Measurements from ENCODE around the gene ITGB2. TPM values are rescaled to one million over a fixed set of nuclear protein-coding genes. Genes with fewer than 3 reads are reported as not detected.
A peak's percentile ranks its signal among the peaks of the same experiment; 100 is the strongest.

The ITGB2 gene
- polyA plus RNA-seq, 1 of the 3 experiments (the other 2 are of a cell fraction): 0.77 TPM

DNA sequence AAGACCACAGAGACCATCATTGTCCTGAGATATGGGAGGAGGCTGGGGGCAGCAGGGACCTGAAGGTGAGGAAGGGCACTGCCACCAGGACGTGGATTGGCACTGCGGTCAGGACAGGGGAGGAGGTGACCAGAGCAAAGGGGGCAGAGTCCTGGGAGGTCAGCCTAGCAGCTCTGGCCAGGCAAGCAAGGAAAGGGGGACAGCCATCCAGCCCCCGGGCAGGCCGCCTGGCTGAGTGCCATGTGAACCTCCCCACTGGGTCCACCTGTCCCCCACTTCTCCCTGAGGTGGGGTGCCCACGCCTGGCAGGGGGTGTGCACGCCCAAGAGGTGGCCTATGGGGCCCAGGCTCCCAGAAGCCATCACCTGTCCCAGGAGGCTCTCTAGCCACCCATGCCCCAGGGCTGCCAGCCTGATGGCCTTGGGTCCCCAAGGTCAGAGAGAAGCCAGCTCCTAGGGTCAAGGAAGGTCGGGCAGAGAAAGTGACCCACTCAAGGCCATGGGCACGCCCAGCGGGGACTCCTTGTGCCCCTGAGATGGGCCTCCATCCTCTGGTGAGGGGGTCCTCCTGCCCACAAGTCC, 29.6 kb downstream of the ITGB2 start (continued):
- TF ChIP-seq IRF3 (IDR thresholded peaks at IDR 0.05; ENCODE audit: low read depth, low read length): no peak
- TF ChIP-seq EP300 (IDR thresholded peaks at IDR 0.05; ENCODE audit: borderline replicate concordance in 1 of 2, low read depth in 1 of 2, low read length in 1 of 2): no peak

DNA sequence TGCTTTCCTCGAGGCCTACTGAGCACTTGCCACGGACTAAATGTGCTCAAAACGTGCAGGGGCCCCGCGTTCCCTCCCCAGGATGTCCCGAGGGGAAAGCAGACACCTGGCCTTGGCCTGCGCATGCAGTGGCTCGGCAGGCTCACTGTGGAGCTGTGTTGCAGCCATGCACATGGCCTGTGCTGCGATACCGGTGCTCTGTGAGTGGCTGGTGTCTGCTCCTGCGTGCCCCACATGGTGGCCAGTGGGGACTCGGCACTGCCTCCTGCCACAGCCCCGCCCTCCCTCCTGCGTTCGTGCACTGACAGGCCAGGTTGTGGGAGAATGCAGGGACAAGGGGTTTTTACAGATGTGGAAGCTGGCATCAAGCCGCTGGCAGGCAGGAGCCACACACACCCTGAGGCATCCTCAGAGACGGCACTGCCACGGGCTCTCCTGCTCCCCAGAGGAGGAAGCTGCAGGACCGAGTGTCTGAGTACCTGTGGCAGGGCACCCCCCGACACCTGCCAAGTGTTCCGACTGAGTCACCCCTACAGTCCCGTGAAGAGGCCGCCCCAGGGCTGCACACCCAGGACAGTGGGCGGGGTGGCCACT, 30.3 kb downstream of the ITGB2 start:
- Histone ChIP-seq H3K79me2 (ENCODE audit: insufficient read depth) (no peaks in the 10 kb centered on the region), H3K27ac (ENCODE audit: low read depth in 2 of 2, low read length in 1 of 2) (no peak overlapping the region), H2AFZ (ENCODE audit: low read depth) (no peak overlapping the region), H3K9ac (no peak overlapping the region), H3K36me3 (replicated peaks in 1 of 2; ENCODE audit: control insufficient read depth in 1 of 2, insufficient read depth in 2 of 2, low read length in 1 of 2) (no peaks in the 10 kb centered on the region), H3K4me1 (ENCODE audit: control insufficient read depth in 1 of 2, insufficient read depth in 2 of 2, low read depth in 1 of 2, low read length in 1 of 2) (peaks cover 0 to 5% of the 10 kb centered on the region in 2 experiments; a peak in 1 of 4 replicates), H3K9me2 (no peaks in the 10 kb centered on the region), H3K4me3 (ENCODE audit: low read depth in 2 of 2, low read length in 1 of 2) (no peak overlapping the region), H3K27me3 (ENCODE audit: insufficient read depth) (peaks cover 5% of the 10 kb centered on the region; the same call in 1 of the 2 replicates), H4K20me1 (ENCODE audit: insufficient read depth) (no peaks in the 10 kb centered on the region), H3F3A (replicated peaks; ENCODE audit: insufficient read depth) (no peaks in the 10 kb centered on the region), H3K4me2 (no peak overlapping the region), H3K9me3 (no peaks in the 10 kb centered on the region)
- DNase-seq: peak; percentile 61
- POLR2A ChIA-PET: no interaction called here
- CTCF ChIA-PET: interaction anchor here (2.9 to 5.5 kb wide), 2 partner anchors 21 to 42 kb away, joined by 9 to 39 read pairs; no protein-coding TSS in a partner anchor
- 32% methylated on average over 14 of the region's 24 CpGs for WGBS (ENCODE audit: low lambda C conversion rate)
- TF ChIP-seq GATA2 (CRISPR knock-in tag; IDR thresholded peaks at IDR 0.05): no peak
- TF ChIP-seq FOXM1 (IDR thresholded peaks at IDR 0.05; ENCODE audit: low read depth): no peak
- TF ChIP-seq TAF1 (IDR thresholded peaks at IDR 0.05; ENCODE audit: borderline replicate concordance, low read depth, low read length): no peak
- TF ChIP-seq MXI1 (IDR thresholded peaks at IDR 0.05; ENCODE audit: low read depth, low read length): 0 out of 2 replicates have a peak, but pooled peaks have one; percentile 30

- Histone ChIP-seq H3K9ac (no peak overlapping the region), H3K9me3 (no peaks in the 10 kb centered on the region), H3K27ac (ENCODE audit: low read depth in 2 of 2, low read length in 1 of 2) (no peak overlapping the region), H3K4me3 (ENCODE audit: low read depth in 2 of 2, low read length in 1 of 2) (no peak overlapping the region), H3F3A (replicated peaks; ENCODE audit: insufficient read depth) (no peaks in the 10 kb centered on the region), H3K4me2 (no peak overlapping the region), H2AFZ (ENCODE audit: low read depth) (no peak overlapping the region), H3K79me2 (ENCODE audit: insufficient read depth) (no peaks in the 10 kb centered on the region), H3K9me2 (no peaks in the 10 kb centered on the region), H3K27me3 (ENCODE audit: insufficient read depth) (peaks cover 3% of the 10 kb centered on the region; the same call in 1 of the 2 replicates), H4K20me1 (ENCODE audit: insufficient read depth) (no peaks in the 10 kb centered on the region), H3K4me1 (ENCODE audit: control insufficient read depth in 1 of 2, insufficient read depth in 2 of 2, low read depth in 1 of 2, low read length in 1 of 2) (peaks cover 0 to 5% of the 10 kb centered on the region in 2 experiments; a peak in 1 of 4 replicates), H3K36me3 (replicated peaks in 1 of 2; ENCODE audit: control insufficient read depth in 1 of 2, insufficient read depth in 2 of 2, low read length in 1 of 2) (no peaks in the 10 kb centered on the region)
- CTCF ChIA-PET: interaction anchor here (0.7 to 5.5 kb wide), 3 partner anchors 22 to 60 kb away, joined by 3 to 39 read pairs (median 9); no protein-coding TSS in a partner anchor
- WGBS (ENCODE audit: low lambda C conversion rate): 84% methylated on average over 11 of the region's 29 CpGs
- POLR2A ChIA-PET: no interaction called here
- DNase-seq: no peak
- TF ChIP-seq, protein P1, sequence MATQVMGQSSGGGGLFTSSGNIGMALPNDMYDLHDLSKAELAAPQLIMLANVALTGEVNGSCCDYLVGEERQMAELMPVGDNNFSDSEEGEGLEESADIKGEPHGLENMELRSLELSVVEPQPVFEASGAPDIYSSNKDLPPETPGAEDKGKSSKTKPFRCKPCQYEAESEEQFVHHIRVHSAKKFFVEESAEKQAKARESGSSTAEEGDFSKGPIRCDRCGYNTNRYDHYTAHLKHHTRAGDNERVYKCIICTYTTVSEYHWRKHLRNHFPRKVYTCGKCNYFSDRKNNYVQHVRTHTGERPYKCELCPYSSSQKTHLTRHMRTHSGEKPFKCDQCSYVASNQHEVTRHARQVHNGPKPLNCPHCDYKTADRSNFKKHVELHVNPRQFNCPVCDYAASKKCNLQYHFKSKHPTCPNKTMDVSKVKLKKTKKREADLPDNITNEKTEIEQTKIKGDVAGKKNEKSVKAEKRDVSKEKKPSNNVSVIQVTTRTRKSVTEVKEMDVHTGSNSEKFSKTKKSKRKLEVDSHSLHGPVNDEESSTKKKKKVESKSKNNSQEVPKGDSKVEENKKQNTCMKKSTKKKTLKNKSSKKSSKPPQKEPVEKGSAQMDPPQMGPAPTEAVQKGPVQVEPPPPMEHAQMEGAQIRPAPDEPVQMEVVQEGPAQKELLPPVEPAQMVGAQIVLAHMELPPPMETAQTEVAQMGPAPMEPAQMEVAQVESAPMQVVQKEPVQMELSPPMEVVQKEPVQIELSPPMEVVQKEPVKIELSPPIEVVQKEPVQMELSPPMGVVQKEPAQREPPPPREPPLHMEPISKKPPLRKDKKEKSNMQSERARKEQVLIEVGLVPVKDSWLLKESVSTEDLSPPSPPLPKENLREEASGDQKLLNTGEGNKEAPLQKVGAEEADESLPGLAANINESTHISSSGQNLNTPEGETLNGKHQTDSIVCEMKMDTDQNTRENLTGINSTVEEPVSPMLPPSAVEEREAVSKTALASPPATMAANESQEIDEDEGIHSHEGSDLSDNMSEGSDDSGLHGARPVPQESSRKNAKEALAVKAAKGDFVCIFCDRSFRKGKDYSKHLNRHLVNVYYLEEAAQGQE (IDR thresholded peaks at IDR 0.05; ENCODE audit: low read depth, low read length): no peak
- no peak for TF ChIP-seq CTCF (IDR thresholded peaks at IDR 0.05)
- TF ChIP-seq USF1 (IDR thresholded peaks at IDR 0.05; ENCODE audit: borderline replicate concordance, low read depth): no peak
- TF ChIP-seq ZBTB33 (IDR thresholded peaks at IDR 0.05; ENCODE audit: borderline replicate concordance, low read depth): no peak
- no peak for TF ChIP-seq ELF1 (IDR thresholded peaks at IDR 0.05)
- TF ChIP-seq SIN3A (IDR thresholded peaks at IDR 0.05; ENCODE audit: borderline replicate concordance, low read depth, low read length): no peak
Measured at GRCh38 chr21:44889625-44890337, 30.9 kb downstream of the ITGB2 start.
